ENCODE results near the gene PATJ. TPM values are rescaled to one million over a fixed set of nuclear protein-coding genes. Genes with fewer than 3 reads are reported as not detected.

Gene PATJ
- total RNA-seq, 1 experiment from 2014 or later = 57.9 TPM

GRCh38 chr1:61962631-61963030 lies 220.4 kb downstream of the PATJ start:
- H3K4me1 Mint-ChIP-seq = peaks cover 9% of the 10 kb centered on the region
- no peak overlapping the region for H3K4me3 Mint-ChIP-seq
- DNase-seq (ENCODE audit: low spot score) = no peak
- peaks cover 4% of the 10 kb centered on the region for H3K9me3 Mint-ChIP-seq
- no peaks in the 10 kb centered on the region for H3K27me3 Mint-ChIP-seq (ENCODE audit: low read depth)
- ChIA-PET POLR2A (no interaction called here), CTCF (no interaction called here)
- TF ChIP-seq, protein P1, sequence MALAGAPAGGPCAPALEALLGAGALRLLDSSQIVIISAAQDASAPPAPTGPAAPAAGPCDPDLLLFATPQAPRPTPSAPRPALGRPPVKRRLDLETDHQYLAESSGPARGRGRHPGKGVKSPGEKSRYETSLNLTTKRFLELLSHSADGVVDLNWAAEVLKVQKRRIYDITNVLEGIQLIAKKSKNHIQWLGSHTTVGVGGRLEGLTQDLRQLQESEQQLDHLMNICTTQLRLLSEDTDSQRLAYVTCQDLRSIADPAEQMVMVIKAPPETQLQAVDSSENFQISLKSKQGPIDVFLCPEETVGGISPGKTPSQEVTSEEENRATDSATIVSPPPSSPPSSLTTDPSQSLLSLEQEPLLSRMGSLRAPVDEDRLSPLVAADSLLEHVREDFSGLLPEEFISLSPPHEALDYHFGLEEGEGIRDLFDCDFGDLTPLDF (CRISPR knock-in tag; IDR thresholded peaks at IDR 0.05) = no peak
- no peak for TF ChIP-seq AFF4 (CRISPR knock-in tag; IDR thresholded peaks at IDR 0.05; ENCODE audit: borderline replicate concordance)
- TF ChIP-seq GTF2I (CRISPR knock-in tag; conservative IDR thresholded peaks at IDR 0.05) = no peak
- TF ChIP-seq, protein P2, sequence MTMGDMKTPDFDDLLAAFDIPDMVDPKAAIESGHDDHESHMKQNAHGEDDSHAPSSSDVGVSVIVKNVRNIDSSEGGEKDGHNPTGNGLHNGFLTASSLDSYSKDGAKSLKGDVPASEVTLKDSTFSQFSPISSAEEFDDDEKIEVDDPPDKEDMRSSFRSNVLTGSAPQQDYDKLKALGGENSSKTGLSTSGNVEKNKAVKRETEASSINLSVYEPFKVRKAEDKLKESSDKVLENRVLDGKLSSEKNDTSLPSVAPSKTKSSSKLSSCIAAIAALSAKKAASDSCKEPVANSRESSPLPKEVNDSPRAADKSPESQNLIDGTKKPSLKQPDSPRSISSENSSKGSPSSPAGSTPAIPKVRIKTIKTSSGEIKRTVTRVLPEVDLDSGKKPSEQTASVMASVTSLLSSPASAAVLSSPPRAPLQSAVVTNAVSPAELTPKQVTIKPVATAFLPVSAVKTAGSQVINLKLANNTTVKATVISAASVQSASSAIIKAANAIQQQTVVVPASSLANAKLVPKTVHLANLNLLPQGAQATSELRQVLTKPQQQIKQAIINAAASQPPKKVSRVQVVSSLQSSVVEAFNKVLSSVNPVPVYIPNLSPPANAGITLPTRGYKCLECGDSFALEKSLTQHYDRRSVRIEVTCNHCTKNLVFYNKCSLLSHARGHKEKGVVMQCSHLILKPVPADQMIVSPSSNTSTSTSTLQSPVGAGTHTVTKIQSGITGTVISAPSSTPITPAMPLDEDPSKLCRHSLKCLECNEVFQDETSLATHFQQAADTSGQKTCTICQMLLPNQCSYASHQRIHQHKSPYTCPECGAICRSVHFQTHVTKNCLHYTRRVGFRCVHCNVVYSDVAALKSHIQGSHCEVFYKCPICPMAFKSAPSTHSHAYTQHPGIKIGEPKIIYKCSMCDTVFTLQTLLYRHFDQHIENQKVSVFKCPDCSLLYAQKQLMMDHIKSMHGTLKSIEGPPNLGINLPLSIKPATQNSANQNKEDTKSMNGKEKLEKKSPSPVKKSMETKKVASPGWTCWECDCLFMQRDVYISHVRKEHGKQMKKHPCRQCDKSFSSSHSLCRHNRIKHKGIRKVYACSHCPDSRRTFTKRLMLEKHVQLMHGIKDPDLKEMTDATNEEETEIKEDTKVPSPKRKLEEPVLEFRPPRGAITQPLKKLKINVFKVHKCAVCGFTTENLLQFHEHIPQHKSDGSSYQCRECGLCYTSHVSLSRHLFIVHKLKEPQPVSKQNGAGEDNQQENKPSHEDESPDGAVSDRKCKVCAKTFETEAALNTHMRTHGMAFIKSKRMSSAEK (CRISPR knock-in tag; IDR thresholded peaks at IDR 0.05; ENCODE audit: borderline replicate concordance) = no peak
- no peak for TF ChIP-seq NR3C1 (CRISPR knock-in tag; conservative IDR thresholded peaks at IDR 0.05; ENCODE audit: low read depth)
- TF ChIP-seq STAT6 (CRISPR knock-in tag; conservative IDR thresholded peaks at IDR 0.05; ENCODE audit: low read depth) = no peak
- TF ChIP-seq SMAD3 (CRISPR knock-in tag; IDR thresholded peaks at IDR 0.05; ENCODE audit: borderline replicate concordance) = no peak
- TF ChIP-seq NFE2L1 (CRISPR knock-in tag; IDR thresholded peaks at IDR 0.05) = no peak
- TF ChIP-seq HMGA2 (CRISPR knock-in tag; IDR thresholded peaks at IDR 0.05) = no peak
- TF ChIP-seq, protein P3, sequence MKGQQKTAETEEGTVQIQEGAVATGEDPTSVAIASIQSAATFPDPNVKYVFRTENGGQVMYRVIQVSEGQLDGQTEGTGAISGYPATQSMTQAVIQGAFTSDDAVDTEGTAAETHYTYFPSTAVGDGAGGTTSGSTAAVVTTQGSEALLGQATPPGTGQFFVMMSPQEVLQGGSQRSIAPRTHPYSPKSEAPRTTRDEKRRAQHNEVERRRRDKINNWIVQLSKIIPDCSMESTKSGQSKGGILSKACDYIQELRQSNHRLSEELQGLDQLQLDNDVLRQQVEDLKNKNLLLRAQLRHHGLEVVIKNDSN (CRISPR knock-in tag; IDR thresholded peaks at IDR 0.05) = no peak
- no peak for TF ChIP-seq ZNF396 (CRISPR knock-in tag; IDR thresholded peaks at IDR 0.05; ENCODE audit: borderline replicate concordance)
- H3K27ac Mint-ChIP-seq = no peak overlapping the region
- ATAC-seq = no peak
- no peaks in the 10 kb centered on the region; the same call in none of the 2 replicates for H3K36me3 Mint-ChIP-seq

Data from WTC11 (cell line).